HG02571 (cell line): Measurements from ENCODE around the gene PRDM1.

ENCODE experiments used
- ATAC-seq: cut with Tn5 transposase; IDR thresholded peaks from one replicate; pipeline ENCODE4 v1.9.1; 2021; ENCODE audit warnings: mild to moderate bottlenecking, moderate library complexity; ENCODE audit not compliant: unreplicated experiment

PRDM1 gene

GRCh38 chr6:106094964-106095335, 8.8 kb downstream of the PRDM1 start:
- ATAC-seq: no peak

- ATAC-seq: peak; percentile 35
These were observed 11.5 kb downstream of the PRDM1 start for GRCh38 chr6:106097411-106098231.

- peak; percentile 38 for ATAC-seq
These were observed 12.5 kb downstream of the PRDM1 start for GRCh38 chr6:106098383-106099234.

GRCh38 chr6:106099235-106099537, 13.1 kb downstream of the PRDM1 start:
- ATAC-seq: no peak

- ATAC-seq: no peak
These were observed 14.6 kb downstream of the PRDM1 start for GRCh38 chr6:106100755-106101154.

GRCh38 chr6:106101466-106101865, 15.3 kb downstream of the PRDM1 start:
- ATAC-seq: no peak

GRCh38 chr6:106102034-106102433, 15.9 kb downstream of the PRDM1 start:
- ATAC-seq: peak; percentile 49

GRCh38 chr6:106102967-106103727, 17.0 kb downstream of the PRDM1 start:
- ATAC-seq: no peak

GRCh38 chr6:106103728-106104109, 17.6 kb downstream of the PRDM1 start:
- ATAC-seq: no peak

GRCh38 chr6:106104476-106104875, 18.3 kb downstream of the PRDM1 start:
- ATAC-seq: no peak

- ATAC-seq: no peak
These were observed 18.8 kb downstream of the PRDM1 start for GRCh38 chr6:106104941-106105340.

- no peak for ATAC-seq
These were observed 19.4 kb downstream of the PRDM1 start for GRCh38 chr6:106105493-106105892.

- ATAC-seq: no peak
These were observed 20.3 kb downstream of the PRDM1 start for GRCh38 chr6:106106276-106107042.

- ATAC-seq: no peak
These were observed 21.0 kb downstream of the PRDM1 start for GRCh38 chr6:106107043-106107613.

GRCh38 chr6:106108129-106108528, 22.0 kb downstream of the PRDM1 start:
- ATAC-seq: no peak

- no peak for ATAC-seq
These were observed 22.9 kb downstream of the PRDM1 start for GRCh38 chr6:106109029-106109428.

GRCh38 chr6:106110164-106110826, 24.2 kb downstream of the PRDM1 start:
- ATAC-seq: no peak

GRCh38 chr6:106112433-106112832, 26.3 kb downstream of the PRDM1 start:
- no peak for ATAC-seq

GRCh38 chr6:106113256-106113959, 27.3 kb downstream of the PRDM1 start:
- ATAC-seq: no peak
